ENCODE results near the gene LTBP4. TPM values are rescaled to one million over a fixed set of nuclear protein-coding genes. Genes with fewer than 3 reads are reported as not detected.
"Not testable (repeated sequence)": the region's sequence is repeated elsewhere in the genome, so short reads cannot be mapped to it uniquely, and the experiment has no call there.

The LTBP4 gene
- total RNA-seq, 1 experiment from 2014 or later: 20.3 TPM

- Mint-ChIP-seq H3K9me3 (ENCODE audit: low read depth, unreplicated experiment) (peaks cover 3% of the 10 kb centered on the region), H3K27ac (ENCODE audit: unreplicated experiment) (no peak overlapping the region), H3K4me1 (ENCODE audit: low read depth, unreplicated experiment) (no peaks in the 10 kb centered on the region), H3K4me3 (ENCODE audit: low read depth, unreplicated experiment) (no peak overlapping the region), H3K36me3 (ENCODE audit: insufficient read depth, unreplicated experiment) (peaks cover 13% of the 10 kb centered on the region), H3K27me3 (ENCODE audit: unreplicated experiment) (no peaks in the 10 kb centered on the region)
- intact Hi-C loops (cut with micrococcal nuclease; ENCODE audit: unreplicated experiment): no loop called here
- CTCF ChIA-PET: interaction anchor here (0.6 to 0.9 kb wide), 3 partner anchors 12 to 620 kb away, joined by 3 to 6 read pairs (median 3); no protein-coding TSS in a partner anchor
- no peak for TF ChIP-seq CTCF (IDR thresholded peaks at IDR 0.05; ENCODE audit: unreplicated experiment)
- DNase-seq: no peak
- no TSS peak for BruUV-seq (replicated peaks)
Measured at GRCh38 chr19:40622773-40623075, 21.6 kb downstream of the LTBP4 start.

GRCh38 chr19:40623403-40624251 lies 22.5 kb downstream of the LTBP4 start:
- DNase-seq: no peak
- H3K27me3 Mint-ChIP-seq (ENCODE audit: unreplicated experiment): no peaks in the 10 kb centered on the region

GRCh38 chr19:40624369-40625153 lies 23.4 kb downstream of the LTBP4 start:
- H3K27me3 Mint-ChIP-seq (ENCODE audit: unreplicated experiment); H3K27ac Mint-ChIP-seq (ENCODE audit: unreplicated experiment); intact Hi-C loops (cut with micrococcal nuclease; ENCODE audit: unreplicated experiment); DNase-seq; BruUV-seq (replicated peaks); H3K9me3 Mint-ChIP-seq (ENCODE audit: low read depth, unreplicated experiment); H3K4me3 Mint-ChIP-seq (ENCODE audit: low read depth, unreplicated experiment); H3K4me1 Mint-ChIP-seq (ENCODE audit: low read depth, unreplicated experiment): not testable (repeated sequence)
- CTCF ChIA-PET: interaction anchor here (0.6 kb wide), 1 partner anchor 467 kb away, joined by 4 read pairs; no protein-coding TSS in a partner anchor
- H3K36me3 Mint-ChIP-seq (ENCODE audit: insufficient read depth, unreplicated experiment): peaks cover 16% of the 10 kb centered on the region

More at GRCh38 chr19:40623403-40624251, 22.5 kb downstream of the LTBP4 start:
- BruUV-seq (replicated peaks): no TSS peak
- intact Hi-C loops (cut with micrococcal nuclease; ENCODE audit: unreplicated experiment): no loop called here
- Mint-ChIP-seq H3K9me3 (ENCODE audit: low read depth, unreplicated experiment) (peaks cover 3% of the 10 kb centered on the region), H3K36me3 (ENCODE audit: insufficient read depth, unreplicated experiment) (peaks cover 16% of the 10 kb centered on the region), H3K4me1 (ENCODE audit: low read depth, unreplicated experiment) (no peaks in the 10 kb centered on the region), H3K27ac (ENCODE audit: unreplicated experiment) (no peak overlapping the region), H3K4me3 (ENCODE audit: low read depth, unreplicated experiment) (no peak overlapping the region)
- CTCF ChIA-PET: interaction anchor here (0.6 to 0.9 kb wide), 4 partner anchors 11 to 621 kb away, joined by 3 to 6 read pairs (median 4); no protein-coding TSS in a partner anchor
- no peak for TF ChIP-seq CTCF (IDR thresholded peaks at IDR 0.05; ENCODE audit: unreplicated experiment)

GRCh38 chr19:40625406-40626120 lies 24.4 kb downstream of the LTBP4 start:
- no TSS peak for BruUV-seq (replicated peaks)

More at GRCh38 chr19:40625406-40626120, 24.4 kb downstream of the LTBP4 start:
- no peak for TF ChIP-seq CTCF (IDR thresholded peaks at IDR 0.05; ENCODE audit: unreplicated experiment)
- peaks cover 11% of the 10 kb centered on the region for H3K36me3 Mint-ChIP-seq (ENCODE audit: insufficient read depth, unreplicated experiment)
- H3K4me3 Mint-ChIP-seq (ENCODE audit: low read depth, unreplicated experiment): no peak overlapping the region
- intact Hi-C loops (cut with micrococcal nuclease; ENCODE audit: unreplicated experiment): no loop called here
- no peaks in the 10 kb centered on the region for H3K27me3 Mint-ChIP-seq (ENCODE audit: unreplicated experiment)
- H3K9me3 Mint-ChIP-seq (ENCODE audit: low read depth, unreplicated experiment): peaks cover 3% of the 10 kb centered on the region
- no peak overlapping the region for H3K27ac Mint-ChIP-seq (ENCODE audit: unreplicated experiment)
- CTCF ChIA-PET: no interaction called here
- DNase-seq: no peak
- no peaks in the 10 kb centered on the region for H3K4me1 Mint-ChIP-seq (ENCODE audit: low read depth, unreplicated experiment)
